Measurements from ENCODE around the gene PLCL2.
A peak's percentile ranks its signal among the peaks of the same experiment; 100 is the strongest.

PLCL2 gene

GRCh38 chr3:16912400-16913263 lies 27.9 kb downstream of the PLCL2 start:
- DNase-seq (ENCODE audit: low read depth, low spot score): no peak
- TF ChIP-seq CTCF (IDR thresholded peaks at IDR 0.05; ENCODE audit: low read depth, low read length): no peak
- no peak overlapping the region for H3K4me3 ChIP-seq (ENCODE audit: low read depth, low read length)
- in situ Hi-C loops (cut with HindIII; ENCODE audit: low sequenced_read_pairs): no loop called here

GRCh38 chr3:16913264-16913580 lies 28.5 kb downstream of the PLCL2 start:
- no peak for DNase-seq (ENCODE audit: low read depth, low spot score)
- in situ Hi-C loops (cut with HindIII; ENCODE audit: low sequenced_read_pairs): no loop called here
- no peak for TF ChIP-seq CTCF (IDR thresholded peaks at IDR 0.05; ENCODE audit: low read depth, low read length)
- no peak overlapping the region for H3K4me3 ChIP-seq (ENCODE audit: low read depth, low read length)

DNA sequence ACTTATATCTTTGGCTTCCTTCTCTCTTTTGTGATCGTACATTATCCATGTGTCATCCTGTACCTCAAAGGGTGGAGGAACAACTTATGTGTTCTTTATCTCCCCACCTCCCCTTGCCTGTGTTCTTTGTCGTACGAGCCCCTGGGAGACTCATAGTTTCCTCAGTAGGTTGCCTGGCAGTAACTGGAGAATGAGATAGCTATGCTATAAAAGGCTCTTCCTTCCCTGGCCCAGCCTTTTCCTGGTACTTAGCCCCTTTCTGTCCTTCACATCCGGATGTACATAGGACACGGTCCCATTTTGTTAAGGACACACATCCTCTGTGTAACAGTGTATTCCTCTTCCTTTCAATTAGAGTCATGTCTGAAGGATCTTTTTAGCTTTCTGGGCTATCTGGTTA lies 32.1 kb downstream of the PLCL2 start:
- H3K4me3 ChIP-seq (ENCODE audit: low read depth, low read length): no peak overlapping the region
- TF ChIP-seq CTCF (IDR thresholded peaks at IDR 0.05; ENCODE audit: low read depth, low read length): no peak
- in situ Hi-C loops (cut with HindIII; ENCODE audit: low sequenced_read_pairs): no loop called here
- peak; percentile 49 for DNase-seq (ENCODE audit: low read depth, low spot score)

GRCh38 chr3:16917256-16917935 lies 32.6 kb downstream of the PLCL2 start:
- peak; percentile 22 for DNase-seq (ENCODE audit: low read depth, low spot score)
- in situ Hi-C loops (cut with HindIII; ENCODE audit: low sequenced_read_pairs): no loop called here
- no peak overlapping the region for H3K4me3 ChIP-seq (ENCODE audit: low read depth, low read length)
- no peak for TF ChIP-seq CTCF (IDR thresholded peaks at IDR 0.05; ENCODE audit: low read depth, low read length)

DNA sequence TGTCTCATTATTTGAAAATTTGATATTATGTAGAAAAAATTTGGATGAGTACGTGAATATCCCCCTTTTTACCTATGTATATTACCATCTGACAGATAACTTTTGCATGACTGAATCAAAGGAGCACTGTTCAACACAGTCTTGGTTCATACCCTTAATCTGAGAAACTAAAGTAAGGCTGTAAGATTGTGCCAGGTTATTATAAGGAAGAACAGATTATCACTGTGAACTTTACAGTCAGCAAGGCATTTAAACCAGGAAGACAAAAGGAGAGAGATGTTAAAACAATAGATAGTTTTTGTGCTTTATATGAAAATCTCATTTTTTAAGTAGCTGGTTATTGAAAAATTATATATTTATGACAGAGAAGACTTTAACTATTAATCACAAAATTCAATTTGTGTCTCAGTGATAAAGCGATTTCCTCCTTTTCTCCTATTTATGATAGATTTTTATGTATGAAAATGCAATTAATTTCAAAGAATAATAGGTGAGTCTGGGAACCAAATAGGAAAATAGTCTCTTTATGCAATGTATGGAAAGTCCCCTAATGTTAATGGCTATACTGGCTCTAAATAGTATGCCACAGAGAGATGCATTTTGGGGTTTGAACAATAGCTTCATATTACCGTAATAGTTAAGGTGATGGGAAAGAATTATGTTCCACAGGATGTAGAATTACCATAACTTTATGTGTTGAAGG lies 33.4 kb downstream of the PLCL2 start:
- in situ Hi-C loops (cut with HindIII; ENCODE audit: low sequenced_read_pairs): no loop called here
- H3K4me3 ChIP-seq (ENCODE audit: low read depth, low read length): no peak overlapping the region
- DNase-seq (ENCODE audit: low read depth, low spot score): no peak
- no peak for TF ChIP-seq CTCF (IDR thresholded peaks at IDR 0.05; ENCODE audit: low read depth, low read length)

- in situ Hi-C loops (cut with HindIII; ENCODE audit: low sequenced_read_pairs): no loop called here
- no peak for TF ChIP-seq CTCF (IDR thresholded peaks at IDR 0.05; ENCODE audit: low read depth, low read length)
- H3K4me3 ChIP-seq (ENCODE audit: low read depth, low read length): no peak overlapping the region
- DNase-seq (ENCODE audit: low read depth, low spot score): no peak
Measured at GRCh38 chr3:16918683-16919025, 33.9 kb downstream of the PLCL2 start.

Measured in astrocyte of the spinal cord (primary cell).